Forelimb muscle (tissue), 1 donor: ENCODE data around the gene CAMK1D. TPM values are rescaled to one million over a fixed set of nuclear protein-coding genes. Genes with fewer than 3 reads are reported as not detected.
"Not testable (repeated sequence)": the region's sequence is repeated elsewhere in the genome, so short reads cannot be mapped to it uniquely, and the experiment has no call there.

Experiments used
- DNase-seq: peaks from one replicate; pipeline ENCODE4 v3.0.0-alpha.2; 2013; ENCODE audit warnings: low read depth
- polyA plus RNA-seq: library from polyadenylated mRNA; unstranded; fragments of 120-200 nt; gene quantifications from one replicate; pipeline ENCODE4 v1.2.1, GENCODE V29; 2013; ENCODE audit not compliant: insufficient read length

Gene CAMK1D
- polyA plus RNA-seq, 1 donor, result 3.6 TPM

GRCh38 chr10:12492016-12492415 is 142.7 kb downstream of the CAMK1D start:
- DNase-seq, result no peak

DNA sequence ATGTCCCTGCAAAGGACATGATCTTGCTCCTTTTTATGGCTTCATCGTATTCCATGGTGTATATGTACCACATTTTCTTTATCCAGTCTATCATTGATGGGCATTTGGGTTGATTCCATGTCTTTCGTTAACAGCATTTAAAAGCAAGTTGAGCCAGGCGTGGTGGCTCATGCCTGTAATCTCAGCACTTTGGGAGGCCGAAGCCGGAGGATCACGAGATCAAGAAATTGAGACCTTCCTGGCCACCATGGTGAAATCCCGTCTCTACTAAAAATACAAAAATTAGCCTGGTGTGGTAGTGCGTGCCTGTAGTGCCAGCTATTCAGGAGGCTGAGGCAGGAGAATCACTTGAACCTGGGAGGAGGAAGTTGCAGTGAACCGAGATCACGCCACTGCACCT is 147.7 kb downstream of the CAMK1D start:
- not testable (repeated sequence) for DNase-seq

GRCh38 chr10:12499076-12499986 is 150.0 kb downstream of the CAMK1D start:
- DNase-seq, result no peak

- no peak for DNase-seq
These were observed 151.3 kb downstream of the CAMK1D start for GRCh38 chr10:12500381-12501303.

DNA sequence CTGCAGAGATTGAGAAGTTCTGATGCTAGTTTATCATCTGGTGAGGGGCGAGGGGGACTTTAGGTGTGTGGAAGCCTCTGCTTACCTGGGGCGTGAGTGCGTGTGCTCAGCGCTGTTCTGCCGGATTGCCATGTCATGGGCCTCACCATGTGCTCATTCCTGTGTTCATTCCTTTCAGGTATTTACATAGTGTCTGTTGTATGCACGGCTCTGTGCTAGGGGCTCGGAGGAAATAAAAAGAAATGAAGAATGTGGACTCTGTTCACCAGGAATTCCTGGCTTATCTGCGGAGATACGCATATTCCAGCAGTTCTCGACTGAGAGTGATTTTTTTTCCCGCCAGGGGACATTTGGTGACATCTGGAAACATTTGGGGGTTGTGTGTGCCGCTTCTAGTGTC is 152.0 kb downstream of the CAMK1D start:
- no peak for DNase-seq

DNA sequence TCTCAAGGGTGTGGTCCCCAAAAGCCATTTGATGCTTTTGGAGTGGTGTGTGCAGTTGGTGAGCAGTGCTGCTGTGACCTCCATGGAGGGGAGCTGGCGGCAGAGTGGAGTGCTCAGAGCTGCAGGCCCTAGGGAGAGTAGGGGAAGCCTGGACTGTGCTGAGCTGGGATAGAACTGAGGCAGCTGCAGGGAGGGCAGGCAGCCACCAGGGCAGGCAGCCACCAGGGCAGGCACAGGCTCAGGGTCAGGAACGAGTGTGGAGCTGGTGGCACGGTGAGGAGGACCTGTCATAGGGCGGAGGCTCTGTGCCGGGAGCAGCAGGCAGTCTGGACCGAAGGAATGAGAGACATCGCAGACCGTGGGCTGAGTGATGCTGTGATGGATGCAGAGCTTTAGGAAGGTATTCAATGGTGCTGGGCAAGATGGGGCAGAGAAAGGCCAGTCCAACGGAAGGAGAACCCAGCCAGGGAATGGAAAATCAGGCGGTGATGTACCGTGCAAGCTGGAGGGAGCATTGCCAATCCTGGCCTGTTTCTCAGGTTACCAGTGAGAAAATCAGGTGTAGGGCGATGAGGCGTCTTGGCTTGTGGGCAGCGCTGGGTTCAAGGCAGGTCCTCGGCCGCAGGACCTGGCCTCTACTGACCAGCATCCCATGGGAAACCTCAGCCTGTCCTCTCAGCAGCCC is 152.6 kb downstream of the CAMK1D start:
- DNase-seq, result no peak

GRCh38 chr10:12502526-12503274 is 153.4 kb downstream of the CAMK1D start:
- DNase-seq, result no peak

DNA sequence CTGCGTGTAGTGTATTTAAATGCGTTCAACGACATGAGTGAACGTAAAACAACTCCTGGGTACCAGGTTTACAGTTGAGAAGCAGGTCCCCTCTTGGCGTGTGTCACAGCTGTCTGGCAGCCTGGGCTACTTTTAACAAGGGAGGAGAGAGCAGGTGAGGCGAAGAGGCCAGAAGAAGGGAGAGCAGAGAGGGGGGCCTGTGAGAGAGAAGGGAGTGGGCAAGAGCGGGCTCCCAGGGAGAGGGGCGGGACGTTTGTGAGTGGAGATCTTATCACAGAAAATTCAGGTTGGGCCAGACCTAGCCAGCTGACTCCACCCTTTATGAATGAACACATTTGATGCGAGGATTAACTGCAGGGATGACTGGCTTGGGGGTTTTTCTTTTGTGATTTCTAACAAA is 154.0 kb downstream of the CAMK1D start:
- DNase-seq, result no peak

DNA sequence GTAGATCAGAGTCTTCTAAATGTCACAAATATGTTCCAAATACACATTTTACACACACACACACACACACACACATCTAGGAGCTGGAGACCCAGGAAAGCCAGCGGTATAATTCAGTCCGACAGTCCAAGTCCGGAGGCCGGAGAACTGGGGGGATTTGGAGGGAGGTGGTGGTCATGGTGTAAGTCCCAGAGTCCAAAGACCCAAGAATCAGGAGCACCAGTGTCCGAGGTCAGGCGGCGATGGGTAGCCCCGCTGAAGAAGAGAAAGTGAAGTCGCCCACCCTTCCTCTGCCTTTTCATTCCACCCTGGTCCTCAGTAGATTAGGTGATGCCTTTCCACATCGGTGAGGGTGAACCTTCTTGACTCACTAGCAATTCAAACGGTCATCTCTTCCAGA is 154.8 kb downstream of the CAMK1D start:
- no peak for DNase-seq

- DNase-seq, result no peak
These were observed 155.3 kb downstream of the CAMK1D start for GRCh38 chr10:12504628-12505027.

- no peak for DNase-seq
These were observed 156.3 kb downstream of the CAMK1D start for GRCh38 chr10:12505683-12506082.

- DNase-seq, result no peak
These were observed 158.0 kb downstream of the CAMK1D start for GRCh38 chr10:12507165-12507850.

- DNase-seq, result no peak
These were observed 158.8 kb downstream of the CAMK1D start for GRCh38 chr10:12508165-12508564.

GRCh38 chr10:12509016-12509793 is 159.9 kb downstream of the CAMK1D start:
- no peak for DNase-seq

GRCh38 chr10:12509794-12510100 is 160.4 kb downstream of the CAMK1D start:
- DNase-seq, result no peak

- DNase-seq, result no peak
These were observed 161.2 kb downstream of the CAMK1D start for GRCh38 chr10:12510501-12510941.

GRCh38 chr10:12510984-12511383 is 161.6 kb downstream of the CAMK1D start:
- no peak for DNase-seq

GRCh38 chr10:12511651-12512050 is 162.3 kb downstream of the CAMK1D start:
- DNase-seq, result no peak

DNA sequence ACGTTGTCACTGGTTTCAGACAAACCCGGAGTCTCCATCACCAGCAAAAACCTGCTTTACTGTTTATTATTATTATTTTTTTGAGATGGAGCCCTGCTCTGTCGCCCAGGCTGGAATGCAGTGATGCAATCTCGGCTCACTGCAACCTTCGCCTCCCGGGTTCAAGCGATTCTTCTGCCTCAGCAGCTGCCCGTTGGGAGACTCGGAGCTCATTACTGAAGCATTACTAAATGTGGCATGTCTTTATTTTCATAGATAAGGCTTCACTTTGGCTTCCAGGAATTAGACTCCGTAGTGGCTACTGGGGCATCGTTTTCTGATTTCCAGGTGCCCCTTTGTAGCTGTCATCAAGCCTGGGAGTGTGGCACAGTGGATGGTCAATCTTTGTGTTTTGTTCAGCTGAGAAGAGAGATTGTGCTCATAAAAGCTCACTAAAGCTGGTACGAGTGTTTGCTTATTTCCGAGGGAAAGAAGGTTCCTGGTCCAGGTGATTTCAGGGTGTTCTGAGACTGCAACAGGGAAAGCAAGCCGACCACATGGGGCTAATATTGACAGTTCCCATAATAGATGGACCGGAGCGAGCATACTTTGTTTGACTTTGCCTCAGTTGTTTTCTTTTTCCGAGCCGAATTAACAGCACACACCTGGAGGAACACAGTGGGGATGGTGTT is 163.1 kb downstream of the CAMK1D start:
- DNase-seq, result no peak
